Measurements from ENCODE around the gene TIGD4. TPM values are rescaled to one million over a fixed set of nuclear protein-coding genes. Genes with fewer than 3 reads are reported as not detected.

Gene TIGD4
- total and polyA plus RNA-seq, 8 donors = 0.38 to 2.0 (median 1.4) TPM

DNA sequence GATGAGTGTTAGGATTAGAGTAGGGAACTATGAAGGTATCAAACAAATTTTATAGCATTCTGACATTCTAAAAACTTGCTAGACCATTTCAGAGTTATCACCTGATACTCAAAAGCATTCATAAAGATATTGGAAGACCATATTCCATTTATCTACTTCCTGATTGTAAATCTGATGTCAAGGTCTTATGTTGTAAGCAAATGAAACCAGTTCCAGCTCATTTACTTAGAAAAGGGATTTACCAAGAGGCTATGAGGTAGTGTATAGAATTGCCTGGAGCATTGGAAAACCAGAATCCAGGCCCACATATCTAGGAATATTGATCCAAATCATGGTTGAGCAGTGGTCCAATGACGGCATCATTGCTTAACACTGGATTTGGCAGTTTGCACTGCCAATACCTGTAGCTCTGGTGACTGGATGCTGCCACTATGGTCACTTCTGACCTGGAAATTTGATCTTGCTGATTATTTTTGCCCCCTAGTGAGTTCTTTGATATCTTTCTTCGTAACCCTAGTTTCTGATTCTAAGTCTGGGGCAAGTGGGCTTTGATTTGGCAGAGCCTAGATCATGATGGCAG, 25.6 kb upstream of the TIGD4 start:
- DNase-seq = no peak
- TF ChIP-seq, protein P1, sequence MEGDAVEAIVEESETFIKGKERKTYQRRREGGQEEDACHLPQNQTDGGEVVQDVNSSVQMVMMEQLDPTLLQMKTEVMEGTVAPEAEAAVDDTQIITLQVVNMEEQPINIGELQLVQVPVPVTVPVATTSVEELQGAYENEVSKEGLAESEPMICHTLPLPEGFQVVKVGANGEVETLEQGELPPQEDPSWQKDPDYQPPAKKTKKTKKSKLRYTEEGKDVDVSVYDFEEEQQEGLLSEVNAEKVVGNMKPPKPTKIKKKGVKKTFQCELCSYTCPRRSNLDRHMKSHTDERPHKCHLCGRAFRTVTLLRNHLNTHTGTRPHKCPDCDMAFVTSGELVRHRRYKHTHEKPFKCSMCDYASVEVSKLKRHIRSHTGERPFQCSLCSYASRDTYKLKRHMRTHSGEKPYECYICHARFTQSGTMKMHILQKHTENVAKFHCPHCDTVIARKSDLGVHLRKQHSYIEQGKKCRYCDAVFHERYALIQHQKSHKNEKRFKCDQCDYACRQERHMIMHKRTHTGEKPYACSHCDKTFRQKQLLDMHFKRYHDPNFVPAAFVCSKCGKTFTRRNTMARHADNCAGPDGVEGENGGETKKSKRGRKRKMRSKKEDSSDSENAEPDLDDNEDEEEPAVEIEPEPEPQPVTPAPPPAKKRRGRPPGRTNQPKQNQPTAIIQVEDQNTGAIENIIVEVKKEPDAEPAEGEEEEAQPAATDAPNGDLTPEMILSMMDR (IDR thresholded peaks at IDR 0.05) = no peak
- Histone ChIP-seq H3K4me3 (no peak overlapping the region), H3K27me3 (no peaks in the 10 kb centered on the region), H3K4me1 (peaks cover 6 to 9% of the 10 kb centered on the region in 2 donors), H3K36me3 (no peaks in the 10 kb centered on the region), H3K9me3 (no peaks in the 10 kb centered on the region), H3K27ac (no peak overlapping the region)
- intact Hi-C loops (cut with DNase I) = no loop called here
- no peak for ATAC-seq

DNA sequence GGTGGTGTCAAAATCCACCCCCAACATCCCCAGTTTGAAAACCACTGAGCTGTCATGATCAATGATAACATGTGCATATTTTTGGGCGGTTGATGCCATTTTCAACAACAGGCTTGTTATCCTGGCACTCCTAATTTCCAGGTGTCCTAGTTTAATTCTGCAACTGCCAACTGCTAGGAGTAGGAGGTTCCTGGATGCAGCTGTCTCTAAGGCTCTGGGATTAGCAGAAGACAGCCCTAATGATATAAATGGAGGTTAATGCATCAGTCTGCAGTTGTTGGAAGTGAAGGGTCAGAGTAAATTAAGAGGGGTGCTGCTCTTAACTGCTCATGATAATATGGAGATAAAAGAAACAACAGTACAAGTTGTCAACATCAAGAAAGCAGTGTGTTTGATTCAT, 24.0 kb upstream of the TIGD4 start:
- Histone ChIP-seq H3K4me3 (no peak overlapping the region), H3K27me3 (no peaks in the 10 kb centered on the region), H3K9me3 (no peaks in the 10 kb centered on the region), H3K4me1 (peaks cover 6 to 9% of the 10 kb centered on the region in 2 donors), H3K36me3 (no peaks in the 10 kb centered on the region), H3K27ac (no peak overlapping the region)
- no peak for DNase-seq
- TF ChIP-seq, protein P1 (IDR thresholded peaks at IDR 0.05) = no peak
- intact Hi-C loops (cut with DNase I) = no loop called here
- ATAC-seq = no peak

DNA sequence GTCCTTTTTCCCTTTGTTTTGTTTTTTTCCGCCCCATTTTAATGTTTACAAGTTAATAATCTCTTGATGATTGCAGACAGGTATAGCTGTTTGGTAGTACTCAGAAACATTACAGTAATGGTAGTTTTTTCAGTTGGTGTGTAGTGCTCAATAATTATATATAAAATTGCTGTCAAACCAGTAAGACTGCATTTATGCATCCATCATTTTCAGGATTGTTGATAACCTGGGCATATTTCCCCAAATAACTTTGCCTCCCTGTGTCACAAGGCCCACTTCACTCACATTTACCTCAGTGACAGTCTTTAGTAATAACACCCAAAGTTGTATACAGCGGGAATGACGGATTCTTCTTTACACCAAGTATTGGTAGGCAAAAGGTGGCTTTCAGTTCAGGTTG, 16.4 kb upstream of the TIGD4 start:
- no peak for DNase-seq
- no peak for ATAC-seq
- TF ChIP-seq, protein P1 (IDR thresholded peaks at IDR 0.05) = no peak
- Histone ChIP-seq H3K27ac (no peak overlapping the region), H3K27me3 (no peaks in the 10 kb centered on the region), H3K4me1 (no peaks in the 10 kb centered on the region), H3K4me3 (no peak overlapping the region), H3K9me3 (no peaks in the 10 kb centered on the region), H3K36me3 (no peaks in the 10 kb centered on the region)
- intact Hi-C loops (cut with DNase I) = no loop called here

DNA sequence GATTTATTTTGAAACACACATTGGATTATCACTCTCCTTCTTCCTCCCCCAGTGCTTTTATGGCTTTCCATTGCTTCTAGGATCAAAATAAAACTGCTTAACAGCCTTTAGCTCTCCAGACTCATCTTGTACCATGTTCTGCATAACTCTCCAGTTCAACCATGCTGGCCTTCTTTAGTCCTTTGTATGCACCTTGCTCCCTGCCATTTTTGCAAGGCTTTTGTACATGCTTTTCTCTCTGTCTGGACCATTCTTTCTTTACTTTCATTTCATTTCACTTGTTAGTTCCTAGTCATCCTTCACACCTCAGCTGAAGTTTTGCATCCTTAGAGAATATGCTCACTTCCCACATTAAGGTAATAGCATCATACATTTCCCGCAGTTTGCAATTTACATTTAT, 7.1 kb upstream of the TIGD4 start:
- H3K9me3 ChIP-seq = no peaks in the 10 kb centered on the region
- H3K4me3 ChIP-seq = no peak overlapping the region
- no peaks in the 10 kb centered on the region for H3K36me3 ChIP-seq
- no peak for DNase-seq
- no peak overlapping the region for H3K27ac ChIP-seq
- H3K27me3 ChIP-seq = no peaks in the 10 kb centered on the region
- intact Hi-C loops (cut with DNase I) = no loop called here
- TF ChIP-seq, protein P1 (IDR thresholded peaks at IDR 0.05) = no peak
- ATAC-seq = no peak
- peaks cover 0 to 27% of the 10 kb centered on the region in 2 donors for H3K4me1 ChIP-seq

DNA sequence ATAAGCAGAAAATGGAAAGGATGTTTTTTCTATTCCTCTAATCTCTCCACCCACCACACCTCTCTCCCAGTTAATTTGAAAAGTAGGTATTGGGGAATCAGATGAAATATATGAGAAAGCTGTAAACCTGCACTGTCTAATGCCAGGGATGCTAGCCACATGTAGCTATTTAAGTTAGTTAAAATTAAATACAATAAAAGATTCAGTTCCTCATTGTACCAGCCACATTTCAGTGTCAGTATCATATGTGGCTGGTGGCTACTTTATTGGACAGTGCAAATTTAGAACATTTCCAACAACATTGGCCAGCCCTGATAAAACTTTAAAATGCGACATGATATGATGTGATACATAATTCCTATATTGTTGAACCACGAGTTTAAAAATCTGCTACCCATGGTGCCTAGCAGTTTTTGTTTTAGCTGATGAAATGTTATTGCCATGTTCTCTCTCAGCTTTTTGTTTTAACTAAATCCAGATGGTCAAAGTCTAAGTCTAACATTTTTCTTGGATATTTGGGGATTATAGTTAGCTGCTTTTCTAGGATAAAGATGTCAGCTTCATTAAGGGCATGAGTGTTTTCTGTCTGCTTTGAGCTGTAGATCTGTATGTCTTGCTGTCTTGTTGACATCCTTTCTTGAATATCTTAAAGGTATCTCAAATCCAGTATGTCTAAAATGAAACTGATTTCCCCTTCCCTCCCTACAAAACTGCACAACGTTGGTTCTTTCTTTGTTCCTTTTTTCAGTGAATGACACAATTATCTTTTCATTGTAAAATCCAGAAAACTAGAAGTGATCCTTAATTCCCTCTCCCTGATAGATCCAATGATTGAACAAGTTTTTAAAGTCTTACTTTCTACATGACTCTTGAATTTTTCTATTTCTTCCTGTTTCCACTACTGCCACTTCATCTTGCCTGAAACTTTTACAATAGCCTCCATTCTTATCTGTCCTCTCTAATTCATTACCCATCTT, 6.4 kb upstream of the TIGD4 start:
- ATAC-seq = no peak
- TF ChIP-seq, protein P1 (IDR thresholded peaks at IDR 0.05) = no peak
- no peak overlapping the region for H3K27ac ChIP-seq
- no peaks in the 10 kb centered on the region for H3K27me3 ChIP-seq
- intact Hi-C loops (cut with DNase I) = no loop called here
- no peak for DNase-seq
- no peaks in the 10 kb centered on the region for H3K36me3 ChIP-seq
- no peaks in the 10 kb centered on the region for H3K9me3 ChIP-seq
- H3K4me1 ChIP-seq = peaks cover 0 to 34% of the 10 kb centered on the region in 2 donors
- no peak overlapping the region for H3K4me3 ChIP-seq
